Stimulated activated CD8-positive, alpha-beta memory T cell treated with anti-CD3 and anti-CD28 coated beads, Interleukin-15, amount 100 ng/mL, for 24 hours (primary cell): Measurements from ENCODE around the gene R3HDM4.
"Not testable (repeated sequence)": the region's sequence is repeated elsewhere in the genome, so short reads cannot be mapped to it uniquely, and the experiment has no call there.

Experiments
- DNase-seq: peaks from one replicate; pipeline ENCODE4 v3.0.0-alpha.2; 2020; ENCODE audit warnings: low read depth

Gene R3HDM4

DNA sequence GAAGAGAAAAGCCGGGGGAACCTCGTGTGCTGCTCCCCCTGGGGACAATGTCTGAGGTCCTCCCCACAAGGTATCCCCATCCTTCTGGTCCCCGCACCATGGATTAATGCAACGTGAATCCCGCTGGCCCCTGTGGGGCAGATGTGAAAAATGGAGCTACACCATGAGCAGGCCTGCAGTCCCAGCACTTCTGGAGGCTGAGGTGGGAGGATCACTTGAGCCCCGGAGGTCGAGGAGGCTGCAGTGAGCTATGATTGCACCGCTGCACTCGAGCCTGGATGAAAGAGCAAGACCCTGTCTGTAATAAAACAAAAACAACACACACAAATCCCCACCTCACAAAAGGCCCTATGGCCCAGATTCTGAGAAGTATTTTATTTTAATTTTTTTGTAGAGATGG lies 54.7 kb downstream of the R3HDM4 start:
- DNase-seq = no peak

DNA sequence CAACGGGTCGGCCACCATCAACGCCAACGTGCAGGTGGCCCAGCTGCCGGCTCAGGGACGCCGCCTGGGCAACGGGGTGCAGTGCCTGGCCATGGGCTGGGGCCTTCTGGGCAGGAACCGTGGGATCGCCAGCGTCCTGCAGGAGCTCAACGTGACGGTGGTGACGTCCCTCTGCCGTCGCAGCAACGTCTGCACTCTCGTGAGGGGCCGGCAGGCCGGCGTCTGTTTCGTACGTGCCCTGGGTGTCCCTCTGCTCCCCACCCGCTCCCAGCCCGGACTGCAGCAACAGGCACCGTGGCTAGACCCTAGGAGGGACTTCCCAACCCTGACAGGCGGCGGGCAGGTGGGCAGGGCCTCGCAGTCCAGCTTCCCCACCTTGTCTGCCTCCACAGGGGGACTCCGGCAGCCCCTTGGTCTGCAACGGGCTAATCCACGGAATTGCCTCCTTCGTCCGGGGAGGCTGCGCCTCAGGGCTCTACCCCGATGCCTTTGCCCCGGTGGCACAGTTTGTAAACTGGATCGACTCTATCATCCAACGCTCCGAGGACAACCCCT lies 57.4 kb downstream of the R3HDM4 start:
- DNase-seq = no peak

DNA sequence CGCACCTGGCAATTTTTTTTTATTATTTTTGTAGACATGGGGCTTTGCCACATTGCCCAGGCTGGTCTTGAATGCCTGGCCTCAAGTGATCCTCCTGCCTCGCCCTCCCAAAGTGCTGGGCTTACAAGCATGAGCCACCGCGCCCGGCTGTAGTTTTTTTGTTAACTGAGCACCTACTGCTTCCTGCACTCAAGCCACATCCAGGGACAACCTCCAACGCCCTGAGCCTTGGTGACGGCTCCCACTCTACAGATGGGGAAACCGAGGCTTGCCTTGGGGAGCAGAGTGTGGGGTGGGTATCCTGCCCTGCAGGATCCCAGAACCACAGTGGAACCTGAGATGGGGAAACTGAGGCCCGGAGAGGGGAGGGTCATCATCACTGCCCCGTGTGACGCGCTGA lies 57.9 kb downstream of the R3HDM4 start:
- DNase-seq = no peak

DNA sequence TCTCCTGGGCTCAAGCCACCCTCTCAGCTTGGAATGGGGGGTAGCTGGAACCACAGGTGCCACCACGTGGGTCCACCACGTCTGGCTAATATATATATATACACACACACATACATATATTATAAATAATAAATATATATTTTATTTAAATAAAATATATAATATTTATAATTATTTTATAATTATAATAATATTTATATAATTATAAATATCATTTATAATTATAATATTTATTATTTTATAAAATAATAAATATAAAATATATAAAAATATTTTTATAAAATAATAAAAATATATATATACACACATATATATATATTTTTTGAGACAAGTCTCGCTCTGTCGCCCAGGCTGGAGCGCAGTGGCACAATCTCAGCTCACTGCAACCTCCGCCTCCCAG lies 58.5 kb downstream of the R3HDM4 start:
- no peak for DNase-seq

DNA sequence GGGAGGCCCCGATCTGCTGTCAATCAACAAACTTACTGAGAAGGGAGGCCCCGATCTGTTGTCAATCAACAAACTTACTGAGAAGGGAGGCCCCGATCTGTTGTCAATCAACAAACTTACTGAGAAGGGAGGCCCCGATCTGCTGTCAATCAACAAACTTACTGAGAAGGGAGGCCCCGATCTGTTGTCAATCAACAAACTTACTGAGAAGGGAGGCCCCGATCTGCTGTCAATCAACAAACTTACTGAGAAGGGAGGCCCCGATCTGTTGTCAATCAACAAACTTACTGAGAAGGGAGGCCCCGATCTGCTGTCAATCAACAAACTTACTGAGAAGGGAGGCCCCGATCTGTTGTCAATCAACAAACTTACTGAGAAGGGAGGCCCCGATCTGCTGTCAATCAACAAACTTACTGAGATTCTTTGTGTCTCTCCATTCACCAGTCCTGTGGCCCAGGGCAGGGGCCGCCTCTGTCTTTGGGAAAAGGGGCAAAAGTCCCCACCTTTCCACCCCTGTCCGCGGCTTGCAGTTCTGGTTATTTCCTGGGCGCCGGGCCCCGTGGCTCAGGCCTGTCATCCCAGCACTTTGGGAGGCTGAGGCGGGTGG lies 59.3 kb downstream of the R3HDM4 start:
- not testable (repeated sequence) for DNase-seq

DNA sequence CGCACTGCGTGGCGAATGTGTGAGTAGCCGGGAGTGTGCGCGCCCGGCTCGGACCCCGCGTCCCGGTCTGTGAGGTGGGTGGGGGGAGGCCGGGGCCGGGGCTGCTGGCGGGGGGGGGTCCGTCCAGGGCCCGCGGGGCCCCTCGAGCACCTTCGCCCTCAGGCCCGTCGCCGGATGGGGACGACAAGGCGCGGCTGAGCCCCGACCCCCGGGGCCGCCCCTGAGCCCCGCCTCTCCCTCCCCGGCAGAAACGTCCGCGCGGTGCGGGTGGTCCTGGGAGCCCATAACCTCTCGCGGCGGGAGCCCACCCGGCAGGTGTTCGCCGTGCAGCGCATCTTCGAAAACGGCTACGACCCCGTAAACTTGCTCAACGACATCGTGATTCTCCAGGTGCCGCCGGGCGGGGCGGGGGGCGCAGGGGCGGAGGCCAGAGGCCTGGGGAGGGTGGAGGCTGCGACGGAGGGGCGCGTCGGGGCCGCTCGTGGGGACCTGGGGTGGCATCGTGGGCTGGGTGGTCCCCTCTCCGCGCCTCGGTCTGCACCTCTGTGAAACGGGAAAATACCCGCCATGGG lies 59.9 kb downstream of the R3HDM4 start:
- DNase-seq = no peak

DNA sequence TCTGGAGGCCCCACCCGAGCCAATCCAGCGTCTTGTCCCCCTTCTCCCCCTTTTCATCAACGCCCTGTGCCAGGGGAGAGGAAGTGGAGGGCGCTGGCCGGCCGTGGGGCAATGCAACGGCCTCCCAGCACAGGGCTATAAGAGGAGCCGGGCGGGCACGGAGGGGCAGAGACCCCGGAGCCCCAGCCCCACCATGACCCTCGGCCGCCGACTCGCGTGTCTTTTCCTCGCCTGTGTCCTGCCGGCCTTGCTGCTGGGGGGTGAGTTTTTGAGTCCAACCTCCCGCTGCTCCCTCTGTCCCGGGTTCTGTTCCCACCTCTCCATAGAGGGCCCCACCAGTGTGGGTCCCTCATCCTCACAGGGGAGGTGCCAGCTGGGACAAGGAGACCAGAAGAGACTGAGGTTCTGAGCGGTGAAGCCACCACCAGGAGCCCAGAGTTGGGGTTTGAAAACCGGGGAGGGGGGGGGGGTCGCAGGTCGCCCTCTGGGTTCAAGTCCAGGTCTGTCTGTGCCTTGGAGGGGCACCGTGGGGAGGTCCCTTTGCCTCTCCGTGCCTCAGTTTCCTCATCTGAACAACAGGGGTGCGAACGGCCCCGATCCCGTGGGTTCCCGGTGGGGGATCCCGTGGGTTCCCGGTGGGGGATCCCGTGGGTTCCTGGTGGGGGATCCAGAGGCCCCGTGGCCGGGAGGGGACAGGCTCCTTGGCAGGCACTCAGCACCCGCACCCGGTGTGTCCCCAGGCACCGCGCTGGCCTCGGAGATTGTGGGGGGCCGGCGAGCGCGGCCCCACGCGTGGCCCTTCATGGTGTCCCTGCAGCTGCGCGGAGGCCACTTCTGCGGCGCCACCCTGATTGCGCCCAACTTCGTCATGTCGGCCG lies 60.6 kb downstream of the R3HDM4 start, which contains the start of gene ELANE:
Gene ELANE (plus strand): TSS at position 168 of the 878 bp plus-strand sequence. CDS start 26 bp downstream, at position 194.
- no peak for DNase-seq

DNA sequence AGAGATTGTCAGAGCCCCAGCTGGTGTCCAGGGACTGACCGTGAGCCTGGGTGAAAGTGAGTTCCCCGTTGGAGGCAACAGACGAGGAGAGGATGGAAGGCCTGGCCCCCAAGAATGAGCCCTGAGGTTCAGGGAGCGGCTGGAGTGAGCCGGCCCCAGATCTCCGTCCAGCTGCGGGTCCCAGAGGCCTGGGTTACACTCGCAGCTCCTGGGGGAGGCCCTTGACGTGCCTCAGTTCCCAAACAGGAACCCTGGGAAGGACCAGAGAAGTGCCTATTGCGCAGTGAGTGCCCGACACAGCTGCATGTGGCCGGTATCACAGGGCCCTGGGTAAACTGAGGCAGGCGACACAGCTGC lies 62.1 kb downstream of the R3HDM4 start:
- DNase-seq = no peak

DNA sequence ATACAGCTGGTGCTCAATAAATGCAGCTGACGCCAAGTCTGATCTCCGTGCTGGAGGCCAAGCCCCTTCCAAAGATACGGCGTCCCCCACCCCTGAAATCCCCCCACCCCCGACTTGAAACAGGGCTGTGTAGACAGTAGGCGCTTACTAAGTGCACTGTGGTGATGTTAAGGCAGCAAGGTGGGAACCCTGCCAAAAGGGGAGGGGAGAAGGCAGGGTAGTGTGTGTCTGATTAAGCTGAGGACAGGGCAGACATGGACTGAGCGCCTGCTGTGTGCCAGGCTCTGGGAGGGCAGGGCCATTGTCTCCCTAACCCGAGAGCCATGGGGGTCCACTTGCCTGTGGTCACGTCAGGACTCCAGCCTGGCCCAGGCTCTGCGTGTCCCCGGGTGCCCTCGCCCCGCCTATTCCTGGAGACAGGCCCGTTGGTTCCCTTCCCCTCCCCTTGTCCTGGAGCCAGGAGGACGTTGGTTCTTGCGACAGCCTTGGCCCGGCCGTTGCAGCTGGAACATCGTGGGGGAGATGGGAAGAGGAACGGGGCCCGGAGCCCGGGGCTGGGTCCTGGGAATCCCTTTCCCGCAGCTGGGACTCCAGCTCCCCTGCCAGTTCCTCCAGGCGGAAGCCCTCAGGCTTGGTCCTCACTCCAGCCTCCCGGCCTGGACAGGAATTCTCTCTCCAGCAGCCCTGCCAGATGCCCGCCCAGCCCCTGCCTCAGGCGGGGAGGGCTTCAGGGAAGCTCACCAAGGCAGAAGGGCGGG lies 62.6 kb downstream of the R3HDM4 start:
- DNase-seq = no peak

DNA sequence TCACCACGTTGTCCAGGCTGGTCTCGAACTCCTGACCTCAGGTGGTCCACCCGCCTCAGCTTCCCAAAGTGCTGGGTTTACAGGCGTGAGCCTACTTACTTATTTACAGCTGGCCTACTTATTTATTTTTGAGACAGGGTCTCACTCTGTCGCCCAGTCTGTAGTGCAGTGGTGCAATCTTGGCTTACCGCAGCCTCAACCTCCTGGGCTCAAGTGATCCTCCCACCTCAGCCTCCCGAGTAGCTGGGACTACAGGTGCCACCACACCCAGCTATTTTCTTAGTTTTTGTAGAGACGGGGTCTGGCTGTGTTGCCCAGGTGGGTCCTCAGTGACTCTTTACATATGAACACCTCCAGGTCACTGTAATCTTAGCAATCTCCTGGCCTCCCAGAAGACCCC lies 63.8 kb downstream of the R3HDM4 start:
- DNase-seq = not testable (repeated sequence)

DNA sequence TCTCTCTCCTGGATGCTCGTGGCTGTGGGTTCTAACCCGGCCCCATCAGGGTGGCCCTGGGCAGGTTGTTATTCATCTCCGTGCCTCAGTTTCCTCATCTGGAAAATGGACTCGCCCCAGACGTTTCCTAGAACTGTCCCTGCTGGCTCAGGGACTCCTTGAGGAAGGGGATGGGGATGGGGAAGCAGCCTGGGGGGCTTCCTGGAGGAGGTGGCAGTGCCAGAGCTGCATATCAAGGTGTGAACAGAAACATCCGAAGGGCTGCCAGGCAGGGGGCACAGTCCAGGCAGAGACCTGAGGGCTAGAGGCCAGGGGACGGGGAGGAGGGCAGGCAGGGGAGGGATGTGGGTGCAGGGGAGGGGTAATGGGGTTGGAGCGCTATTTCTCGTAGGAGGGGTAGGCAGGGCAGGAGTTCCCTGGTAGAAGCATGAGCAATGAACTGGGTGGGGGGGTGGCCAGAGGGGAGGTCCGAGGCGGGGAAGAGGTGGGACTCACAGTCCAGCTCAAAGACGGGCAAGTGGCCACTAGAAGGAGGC lies 64.6 kb downstream of the R3HDM4 start:
- DNase-seq = no peak
